Measurements from ENCODE around the gene TRPV5.

Gene TRPV5

GRCh38 chr7:142908290-142908689 is 25.3 kb downstream of the TRPV5 start:
- no peak for DNase-seq

DNA sequence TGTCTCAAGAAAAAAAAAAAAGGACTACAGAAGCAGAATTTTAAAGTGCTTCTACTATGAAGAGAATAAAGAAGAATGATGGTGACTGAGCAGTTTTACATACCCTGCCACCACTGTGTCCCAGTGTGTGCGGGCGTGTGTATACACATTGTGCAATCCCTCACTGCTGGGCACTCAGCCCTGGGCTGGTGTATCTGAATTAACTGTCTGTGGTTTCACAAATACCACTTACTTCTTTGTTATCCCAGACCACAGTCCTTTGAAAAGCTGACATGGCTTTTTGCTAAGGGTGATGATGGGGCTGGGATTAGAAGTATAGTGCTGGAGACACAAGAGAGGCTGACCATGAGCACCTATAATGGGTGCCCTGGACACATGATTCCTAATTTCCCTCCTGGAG is 26.9 kb downstream of the TRPV5 start:
- DNase-seq: no peak

DNA sequence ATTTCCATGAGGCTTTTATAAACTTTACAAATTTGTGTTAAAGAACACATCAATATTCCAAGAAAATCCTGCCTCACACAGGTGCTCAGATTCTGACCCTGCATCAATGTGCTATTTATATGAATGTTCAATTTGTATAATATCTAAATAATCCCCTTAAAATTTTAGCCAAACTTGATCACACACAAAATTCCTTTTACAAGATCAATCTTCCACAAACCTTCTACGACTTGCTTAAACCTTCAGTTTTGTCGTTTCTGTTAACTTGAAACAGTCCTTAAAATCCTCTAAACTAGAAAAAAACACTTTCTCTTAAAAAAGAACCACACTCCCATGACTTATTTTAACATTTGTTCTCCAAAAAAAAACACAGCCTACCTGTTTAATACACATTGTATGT is 27.8 kb downstream of the TRPV5 start:
- no peak for DNase-seq

GRCh38 chr7:142904128-142904527 is 29.4 kb downstream of the TRPV5 start:
- no peak for DNase-seq

- DNase-seq: no peak
Measured at GRCh38 chr7:142901426-142902259, 31.9 kb downstream of the TRPV5 start.

DNA sequence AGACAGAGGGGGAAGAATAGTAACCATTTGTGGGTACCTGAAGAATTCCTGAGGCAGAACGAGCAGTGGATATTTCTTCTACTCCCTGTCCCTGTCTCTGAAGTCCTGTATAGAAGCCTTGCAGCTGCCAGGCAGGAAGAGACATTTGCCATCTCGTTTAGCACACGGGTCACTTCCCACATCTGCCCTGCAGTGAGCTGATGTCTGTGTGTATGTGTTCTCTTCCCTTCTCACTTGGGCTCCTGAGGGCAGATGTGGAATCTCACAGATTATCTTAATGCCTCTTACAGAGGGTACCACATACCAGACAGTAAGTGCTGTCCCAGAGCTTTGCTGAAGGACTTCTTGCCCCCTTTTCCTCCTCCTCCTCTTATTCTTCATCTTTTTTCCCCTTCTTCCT is 33.9 kb downstream of the TRPV5 start:
- DNase-seq: no peak

GRCh38 chr7:142898377-142899170 is 35.0 kb downstream of the TRPV5 start:
- DNase-seq: no peak

DNA sequence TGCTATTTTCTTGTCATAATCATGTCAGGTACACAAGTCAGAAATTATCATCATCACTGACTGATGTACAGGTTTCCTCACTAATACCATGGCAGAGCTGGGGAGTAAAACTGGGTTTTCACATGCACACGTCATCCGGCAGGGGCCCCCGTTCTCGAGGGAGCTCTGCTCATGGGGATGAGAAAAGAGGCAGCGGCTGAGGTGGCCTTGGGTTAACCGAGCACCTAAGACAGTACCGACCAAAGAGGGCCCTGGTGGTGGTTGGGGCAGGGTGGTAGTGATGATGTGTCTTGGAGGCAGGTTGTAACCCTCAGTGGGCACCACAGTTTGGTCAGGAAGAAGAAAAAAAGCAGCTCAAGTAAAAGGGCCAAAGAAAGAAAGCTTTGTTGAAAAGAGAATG is 35.9 kb downstream of the TRPV5 start:
- DNase-seq: no peak

DNA sequence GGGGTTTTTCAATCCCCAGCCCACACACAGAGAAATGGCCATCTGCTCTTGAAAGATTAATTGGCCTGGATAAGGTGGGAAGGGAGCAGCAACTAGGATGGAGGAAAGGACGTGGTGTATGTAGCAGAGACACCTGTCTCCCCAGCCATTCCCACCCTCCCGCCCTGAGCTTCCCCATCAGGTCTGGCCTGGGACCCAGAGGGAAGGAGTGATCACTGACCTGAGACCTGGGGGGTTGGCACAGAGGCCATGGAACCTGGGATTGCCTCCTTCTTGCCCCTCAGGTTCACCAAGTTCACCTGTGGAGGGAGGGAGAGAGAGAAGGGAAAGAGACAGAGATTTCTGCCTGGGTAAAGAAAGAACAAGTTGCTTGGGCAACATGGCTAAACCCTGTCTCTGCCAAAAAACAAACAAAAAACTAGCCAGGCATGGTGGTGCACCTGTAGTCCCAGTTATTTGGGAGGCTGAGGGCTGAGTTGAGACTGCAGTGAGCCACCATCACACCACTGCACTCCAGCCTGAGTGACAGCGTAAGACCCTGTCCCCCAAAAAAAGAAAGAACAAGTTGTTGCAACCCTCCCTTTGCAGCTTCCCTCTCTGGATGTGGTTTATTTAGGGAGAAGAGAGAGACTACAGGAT is 36.7 kb downstream of the TRPV5 start:
- DNase-seq: no peak

- no peak for DNase-seq
Measured at GRCh38 chr7:142896151-142896550, 37.4 kb downstream of the TRPV5 start.

DNA sequence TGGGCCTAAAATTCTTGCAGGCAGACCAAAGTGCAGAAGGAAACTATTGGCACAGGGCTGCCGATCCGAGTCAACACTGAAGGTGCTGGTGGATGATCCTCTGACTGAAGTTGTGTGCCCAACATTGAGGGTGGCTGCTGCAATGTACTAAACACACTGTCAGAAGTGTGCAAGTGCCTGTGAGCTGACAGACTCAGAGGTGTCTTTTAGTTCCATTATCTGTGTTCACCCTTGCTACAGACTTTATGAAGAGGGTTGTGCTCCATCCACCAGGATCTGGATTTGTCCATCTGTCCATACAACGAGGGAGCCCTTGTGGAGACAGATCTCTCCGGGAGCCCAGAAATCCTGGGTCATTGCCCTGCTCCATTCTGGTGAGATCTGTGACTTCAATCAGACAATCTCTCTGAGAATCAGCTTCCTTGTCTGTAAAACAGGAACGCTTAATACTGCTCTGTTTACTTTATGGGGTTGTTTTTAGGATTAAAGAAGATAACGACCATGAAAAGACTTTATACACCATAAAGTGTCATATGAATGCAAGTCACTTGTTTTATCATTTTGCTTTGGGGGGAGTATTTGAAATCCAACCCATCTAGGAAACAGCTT is 38.5 kb downstream of the TRPV5 start:
- no peak for DNase-seq

GRCh38 chr7:142894112-142894984 is 39.2 kb downstream of the TRPV5 start:
- no peak for DNase-seq

GRCh38 chr7:142892951-142893350 is 40.6 kb downstream of the TRPV5 start:
- no peak for DNase-seq

DNA sequence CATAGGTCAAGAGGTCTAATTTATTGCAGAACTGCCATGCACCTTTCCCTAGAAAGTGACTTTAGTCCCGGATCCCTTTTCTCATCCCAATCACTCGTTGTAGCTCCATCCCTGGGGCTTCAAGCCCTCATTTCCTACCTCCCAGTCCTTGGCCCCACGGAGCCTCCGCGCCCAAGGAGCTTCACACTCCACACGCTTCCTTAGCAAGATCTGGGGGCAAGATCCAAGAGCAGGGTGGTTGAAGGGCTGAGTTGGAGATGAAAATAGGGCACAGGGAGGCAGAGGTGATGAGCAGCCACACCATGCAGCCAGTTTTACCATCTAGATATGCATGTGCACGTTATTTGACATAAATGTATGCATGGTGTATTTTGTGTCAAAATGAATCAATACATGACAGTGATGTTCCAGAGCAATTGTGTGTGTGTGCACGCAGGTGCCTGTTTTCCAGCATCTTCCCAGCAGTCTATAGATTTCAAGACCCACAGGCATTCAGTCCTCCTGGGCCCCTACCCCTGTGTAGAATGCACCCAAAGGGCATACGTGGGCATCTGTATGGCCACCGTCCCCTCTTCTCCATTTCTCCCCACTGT is 42.0 kb downstream of the TRPV5 start:
- DNase-seq: no peak

DNA sequence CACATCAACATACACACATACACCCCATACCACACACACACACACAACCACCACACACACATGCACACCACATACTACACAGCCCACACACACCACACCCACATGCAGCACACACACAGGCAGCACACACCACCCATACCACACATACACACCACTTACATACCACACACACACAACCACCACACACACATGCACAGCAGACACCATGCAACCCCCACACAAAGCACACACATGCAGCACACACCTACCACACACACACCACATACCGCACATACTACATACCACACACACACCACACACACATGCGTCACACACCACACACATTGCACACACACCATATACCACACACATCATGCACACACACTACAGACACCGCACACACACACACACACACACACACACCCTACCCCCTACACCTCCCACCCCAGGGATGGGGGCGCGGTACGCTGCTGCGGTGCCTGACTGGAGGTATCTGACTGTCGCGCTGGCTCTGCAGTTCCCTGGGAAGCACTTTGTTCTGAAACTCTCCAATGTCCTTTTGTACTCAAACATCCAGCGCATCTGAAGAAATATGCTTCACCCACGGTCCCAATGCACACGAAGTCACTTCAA is 42.6 kb downstream of the TRPV5 start:
- no peak for DNase-seq

- no peak for DNase-seq
Measured at GRCh38 chr7:142889816-142890215, 43.7 kb downstream of the TRPV5 start.

GRCh38 chr7:142887282-142888015 is 46.1 kb downstream of the TRPV5 start:
- DNase-seq: no peak

DNA sequence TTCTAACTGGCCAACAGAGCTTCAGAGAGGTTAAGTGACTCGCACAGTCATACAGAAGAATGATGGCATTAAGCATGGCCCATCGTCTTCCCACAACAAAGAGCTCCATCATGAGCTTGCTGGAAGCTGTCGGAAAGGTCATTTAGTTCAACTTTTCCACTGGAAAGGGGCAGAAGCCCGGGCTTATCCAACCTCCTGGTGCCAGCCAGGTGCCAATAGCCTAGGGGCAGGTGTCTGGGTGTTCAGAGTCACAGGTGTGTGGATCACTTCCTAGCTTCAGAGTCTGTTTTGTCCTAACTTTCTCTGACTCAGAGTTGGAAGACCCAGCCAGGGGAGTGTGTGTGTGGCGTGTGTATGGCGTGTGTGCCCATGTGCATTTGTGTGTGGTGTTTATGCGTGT is 46.7 kb downstream of the TRPV5 start:
- no peak for DNase-seq

DNA sequence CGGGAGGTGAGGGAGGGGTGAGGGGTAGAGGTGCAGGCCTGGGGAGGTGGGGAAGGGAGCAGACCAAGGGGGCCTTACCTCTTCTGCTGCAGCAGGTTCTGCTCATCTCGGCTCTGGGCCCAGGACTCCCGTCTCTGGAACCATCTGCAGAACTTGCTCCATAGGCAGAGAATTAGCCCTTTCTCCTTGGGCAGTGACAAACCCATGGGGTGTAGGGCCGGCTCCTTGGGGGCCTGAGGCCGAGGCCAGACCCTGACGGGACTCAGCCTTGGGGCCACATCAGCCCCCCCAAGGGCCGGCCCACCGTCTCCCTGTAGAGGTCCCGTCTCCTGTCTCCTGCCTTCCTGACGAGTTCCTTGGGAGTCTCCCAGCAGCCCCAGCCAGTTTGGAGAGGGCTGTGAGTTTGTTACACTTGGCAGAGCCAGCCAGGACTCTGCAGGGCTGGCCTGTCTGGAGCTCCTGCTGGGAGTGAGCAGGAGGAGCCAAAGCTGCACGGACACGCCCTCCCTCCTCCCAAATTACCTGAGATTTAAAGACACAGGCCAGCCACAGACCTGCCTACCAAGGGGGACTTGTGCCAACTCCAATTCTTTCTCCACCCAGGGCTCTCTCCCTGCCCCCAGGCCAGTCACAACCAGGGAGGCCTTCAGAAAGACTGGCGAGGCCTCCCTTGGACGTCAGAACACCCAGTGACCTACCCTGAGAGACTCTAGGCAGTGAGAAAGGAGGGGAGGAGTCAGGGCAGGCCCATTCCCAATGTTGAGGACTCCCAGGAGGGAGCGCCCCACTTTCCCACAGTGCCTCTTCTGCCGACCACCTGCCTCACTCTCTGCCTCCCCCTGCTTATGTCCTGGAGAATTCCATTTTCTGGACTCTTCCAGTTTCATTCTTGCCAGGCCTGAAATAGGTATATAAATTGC is 48.0 kb downstream of the TRPV5 start, which contains the start of gene TRPV6:
Gene TRPV6 (minus strand): TSS at position 435 of the 920 bp plus-strand sequence.
- DNase-seq: no peak

DNA sequence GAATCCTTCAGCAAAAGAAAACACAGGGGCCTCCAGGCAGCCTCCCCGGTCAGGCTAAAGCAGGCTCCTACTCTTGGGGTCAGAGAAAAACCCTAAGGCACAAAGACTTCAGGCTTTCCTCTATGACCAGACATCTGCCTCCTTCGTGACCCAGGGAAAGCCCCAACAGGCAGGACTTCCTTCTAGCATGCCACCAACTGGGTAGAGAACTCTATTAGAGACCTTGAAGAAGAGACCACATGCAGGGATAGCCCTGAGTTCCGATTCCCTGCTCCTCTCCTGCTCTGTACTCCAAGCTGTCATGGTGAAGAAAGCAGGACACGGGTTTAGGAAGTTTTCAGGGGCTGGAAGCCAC is 49.3 kb downstream of the TRPV5 start:
- no peak for DNase-seq

Measured in NCI-H1092 (cell line).